NCI-H82 treated with DMSO at 0.1 percent for 48 hours (cell line): ENCODE results near the gene NANOS1.
"Not testable (repeated sequence)": the region's sequence is repeated elsewhere in the genome, so short reads cannot be mapped to it uniquely, and the experiment has no call there.

Experiments used
- DNase-seq: peaks from one replicate; lab custom pipeline; 2025; ENCODE audit not compliant: unreplicated experiment; lab: John Stamatoyannopoulos, UW

The NANOS1 gene

GRCh38 chr10:119006451-119007210 is 22.9 kb upstream of the NANOS1 start:
- DNase-seq = peak; percentile 15

DNA sequence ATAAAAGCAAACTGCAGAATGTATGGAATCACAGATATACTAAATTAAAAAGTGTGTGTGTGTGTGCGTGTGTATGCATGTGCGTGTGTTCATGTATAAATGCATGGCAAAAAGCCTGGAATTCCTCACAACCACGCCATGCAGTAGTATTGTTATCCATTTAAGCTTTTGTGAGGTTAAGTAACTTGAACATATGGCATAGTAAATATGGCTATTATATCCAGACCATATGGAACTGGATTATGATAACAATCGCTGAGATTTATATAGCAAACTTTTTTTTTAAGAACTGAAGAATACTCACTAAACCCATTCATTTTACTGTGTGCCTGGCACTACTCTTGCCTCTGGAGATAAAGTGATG is 22.3 kb upstream of the NANOS1 start:
- no peak for DNase-seq

GRCh38 chr10:119020627-119020946 is 8.9 kb upstream of the NANOS1 start:
- no peak for DNase-seq

GRCh38 chr10:119022846-119023552 is 6.5 kb upstream of the NANOS1 start:
- DNase-seq = no peak

DNA sequence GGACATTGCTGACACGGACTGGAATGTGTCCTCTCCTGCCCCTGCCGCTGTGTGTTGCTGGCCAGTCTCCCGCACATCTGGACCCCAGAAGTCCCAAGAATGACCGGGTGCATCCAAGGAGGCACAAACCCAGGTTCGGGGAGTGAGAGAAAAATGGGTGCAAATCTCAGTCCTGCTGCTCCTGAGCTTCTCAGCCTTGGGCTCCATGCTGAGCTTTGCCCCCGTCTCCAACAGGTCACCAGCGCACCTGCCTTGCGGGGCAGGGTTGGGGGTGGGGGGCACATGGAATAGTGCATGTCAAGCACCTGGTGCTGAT is 6.0 kb upstream of the NANOS1 start:
- DNase-seq = no peak

GRCh38 chr10:119024882-119025281 is 4.6 kb upstream of the NANOS1 start:
- no peak for DNase-seq

DNA sequence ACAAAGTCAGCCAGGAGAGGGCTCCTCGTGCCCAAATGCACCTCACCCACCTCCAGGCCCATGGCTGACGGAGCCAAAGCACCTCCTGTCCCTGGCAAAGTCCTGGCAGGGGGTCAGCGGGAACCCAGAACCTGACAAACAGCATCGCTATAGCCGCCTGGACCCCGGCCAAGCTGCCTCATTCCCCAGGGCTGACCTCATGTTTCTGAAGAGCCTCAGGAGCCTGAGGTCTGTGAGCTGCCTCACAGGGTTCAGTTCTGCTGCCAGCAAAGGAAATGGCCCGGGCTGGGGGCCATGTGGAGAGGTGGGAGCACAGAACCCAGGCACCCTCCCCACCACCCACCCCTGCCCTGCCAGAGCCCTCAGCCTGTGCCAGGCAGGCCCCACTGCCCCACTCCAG is 4.2 kb upstream of the NANOS1 start:
- DNase-seq = no peak

DNA sequence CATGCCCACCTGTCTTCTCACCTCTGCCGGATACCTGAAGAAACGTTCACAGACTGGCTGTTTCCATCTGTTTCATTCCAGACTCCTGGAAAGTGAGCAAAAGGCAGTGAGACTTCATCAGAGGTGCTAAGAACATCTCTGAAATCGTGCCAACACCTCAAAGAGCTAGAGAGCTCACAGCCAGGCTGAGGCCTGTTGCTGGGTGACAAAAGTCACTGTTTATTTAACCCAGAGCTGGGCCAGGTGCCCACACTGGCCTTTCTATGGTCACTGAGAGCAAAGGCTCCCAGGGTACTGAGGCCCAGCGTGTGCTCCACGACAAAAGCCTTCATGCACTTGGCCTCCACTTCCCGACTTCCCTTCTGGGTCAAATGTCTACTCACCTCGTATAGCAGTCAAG is 3.7 kb upstream of the NANOS1 start:
- no peak for DNase-seq

DNA sequence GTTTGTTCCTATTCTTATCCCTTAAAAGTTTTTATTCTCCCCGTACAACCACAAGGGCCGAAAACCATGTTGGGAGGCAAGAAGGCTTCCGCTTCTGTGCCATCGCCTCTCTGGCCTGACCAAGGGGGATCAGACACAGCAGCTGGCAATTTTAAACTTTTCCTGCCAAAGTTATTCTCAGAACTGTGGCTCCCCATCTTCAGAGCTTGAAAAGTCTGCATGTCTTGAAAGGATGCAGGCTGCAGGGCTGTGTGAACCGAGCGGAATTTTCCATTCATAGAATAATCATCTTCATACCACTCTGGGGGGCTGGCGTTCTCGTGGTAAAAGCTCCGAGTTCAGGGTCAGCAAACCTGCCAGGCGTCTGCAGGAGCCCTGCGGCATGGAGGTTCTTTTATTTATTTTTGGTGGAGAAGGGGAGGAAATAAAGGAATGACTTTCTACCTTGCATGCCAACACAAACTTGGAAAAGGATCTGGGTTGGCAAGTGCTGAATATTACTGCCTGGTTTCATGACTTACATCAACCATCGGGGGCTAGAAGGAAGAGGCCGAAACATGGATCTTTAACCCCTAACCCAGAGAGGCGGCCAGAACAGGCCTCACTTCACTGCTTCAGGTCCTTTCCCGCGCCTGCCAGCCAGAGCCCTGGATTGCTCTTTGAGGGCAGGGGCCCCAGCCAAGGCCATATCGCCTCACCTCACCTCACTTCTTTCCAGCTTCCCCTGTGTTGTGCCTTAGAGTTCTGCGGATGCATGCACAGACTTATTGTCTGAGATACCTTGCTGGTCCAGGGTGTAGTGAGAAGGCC is 3.0 kb upstream of the NANOS1 start:
- DNase-seq = no peak

- not testable (repeated sequence) for DNase-seq
These were observed 1.0 kb upstream of the NANOS1 start for GRCh38 chr10:119028445-119028899.

DNA sequence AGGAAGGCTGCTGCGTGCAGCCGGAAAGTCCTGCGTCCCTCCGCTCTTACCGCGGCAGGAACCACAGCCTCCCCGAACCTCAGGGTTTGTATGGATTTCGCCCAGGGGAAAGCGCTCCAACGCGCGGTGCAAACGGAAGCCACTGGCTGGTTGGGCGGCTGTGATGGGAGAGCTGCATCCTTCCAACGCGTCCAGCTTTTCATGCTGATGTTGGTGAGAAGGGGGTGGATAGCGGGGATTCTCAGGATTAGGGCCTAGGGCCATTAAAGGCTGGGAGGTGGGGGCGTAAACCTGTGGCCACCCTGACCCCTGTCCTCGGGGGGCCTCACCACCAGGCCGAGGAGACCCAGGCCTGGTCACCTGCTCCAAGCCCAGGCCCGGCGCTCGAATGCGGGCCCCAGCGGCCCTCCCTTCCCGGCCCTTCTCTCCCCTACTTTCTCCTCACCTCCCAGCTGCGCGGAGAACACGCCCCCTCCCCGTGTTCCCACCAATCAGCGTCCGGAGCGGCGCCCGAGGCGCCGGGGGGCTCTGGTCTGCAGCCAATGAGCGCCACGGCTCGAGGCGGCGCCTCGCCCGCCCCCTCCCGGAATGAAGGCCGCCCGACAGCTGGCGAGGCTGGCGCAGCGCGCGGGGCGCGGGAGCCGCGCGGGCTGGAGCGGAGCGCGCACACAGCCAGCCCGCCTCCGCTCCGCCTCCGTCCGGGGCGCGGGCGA is 458 bp upstream of the NANOS1 start:
- peak; percentile 79 for DNase-seq

GRCh38 chr10:119030421-119031250 is 1.1 kb downstream of the NANOS1 start:
- DNase-seq = no peak

DNA sequence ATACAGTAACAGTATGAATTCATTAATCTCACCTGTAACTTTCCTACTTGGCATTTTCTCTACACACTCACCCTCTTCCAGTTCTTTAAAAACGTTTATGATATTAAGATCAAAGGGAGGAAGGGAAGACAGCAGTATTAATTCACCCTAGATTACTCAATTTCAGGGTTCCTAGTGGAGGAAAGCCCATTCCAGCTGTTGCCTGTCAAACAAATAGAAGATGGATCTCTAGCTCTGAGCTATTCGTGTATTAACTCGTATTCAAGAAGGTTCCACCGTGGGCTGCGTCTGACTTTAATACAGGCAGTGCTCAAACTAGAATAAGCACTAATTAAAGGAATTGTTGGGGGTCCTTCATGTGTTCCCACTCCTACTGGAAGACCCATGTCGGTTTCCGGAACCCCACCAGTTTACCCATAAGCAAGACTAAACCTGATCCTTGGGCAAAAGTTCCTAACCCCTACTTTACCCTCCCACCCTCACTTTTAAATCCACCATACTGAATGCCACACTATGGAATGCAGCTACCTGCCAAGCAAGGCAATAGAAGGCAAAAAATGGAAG is 2.1 kb downstream of the NANOS1 start:
- DNase-seq = no peak

GRCh38 chr10:119039161-119039560 is 9.6 kb downstream of the NANOS1 start:
- DNase-seq = no peak

DNA sequence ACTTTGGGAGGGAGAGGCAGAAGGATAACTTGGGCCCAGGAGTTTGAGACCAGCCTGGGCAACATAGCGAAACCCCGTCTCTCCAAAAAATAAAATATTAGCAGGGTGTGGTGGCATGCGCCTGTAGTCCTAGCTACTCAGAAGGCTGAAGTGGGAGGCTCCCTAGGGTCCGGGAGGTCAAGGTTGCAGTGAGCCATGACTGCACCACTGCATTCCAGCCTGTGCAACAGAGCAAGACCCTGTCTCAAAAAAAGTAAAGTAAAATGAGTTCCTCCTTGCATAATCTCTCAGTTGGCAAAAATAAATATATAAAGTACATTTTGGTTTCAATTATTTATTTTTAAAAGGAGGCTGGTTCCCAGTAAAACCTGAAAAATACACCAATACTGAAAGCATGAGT is 11.8 kb downstream of the NANOS1 start:
- no peak for DNase-seq

DNA sequence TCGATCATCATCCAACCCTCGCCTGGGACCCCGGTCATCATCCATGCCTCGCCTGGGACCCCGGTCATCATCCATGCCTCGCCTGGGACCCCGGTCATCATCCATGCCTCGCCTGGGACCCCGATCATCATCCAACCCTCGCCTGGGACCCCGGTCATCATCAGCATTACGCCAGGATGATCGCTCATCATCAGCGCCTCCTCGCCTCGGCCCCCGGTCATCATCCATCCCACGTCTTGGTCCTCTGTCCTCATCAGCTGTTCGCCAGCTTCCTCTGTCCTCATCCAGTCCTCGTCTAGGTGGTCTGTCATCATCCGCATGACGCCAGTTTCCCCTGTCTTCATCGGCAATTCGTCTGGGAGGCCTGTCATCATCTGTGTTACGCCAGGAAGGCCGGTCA is 12.7 kb downstream of the NANOS1 start:
- no peak for DNase-seq

GRCh38 chr10:119045561-119045960 is 16.0 kb downstream of the NANOS1 start:
- DNase-seq = no peak

DNA sequence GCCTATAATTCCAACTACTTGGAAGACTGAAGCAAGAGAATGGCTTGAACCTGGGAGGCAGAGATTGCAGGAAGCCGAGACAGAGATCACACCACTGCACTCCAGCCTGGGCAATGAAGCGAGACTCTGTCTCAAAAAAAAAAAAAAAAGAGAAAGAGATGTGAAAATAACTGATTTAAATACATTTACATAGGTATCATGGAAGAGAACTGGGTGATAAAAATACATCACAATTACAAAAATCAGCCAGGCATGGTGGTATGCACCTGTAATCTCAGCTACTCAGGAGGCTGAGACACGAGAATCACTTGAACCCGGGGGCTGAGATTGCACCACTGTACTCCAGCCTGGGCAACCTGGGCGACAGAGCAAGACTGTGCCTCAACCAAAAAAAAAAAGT is 19.8 kb downstream of the NANOS1 start:
- DNase-seq = no peak

- DNase-seq = no peak
These were observed 20.3 kb downstream of the NANOS1 start for GRCh38 chr10:119049777-119050176.

GRCh38 chr10:119051775-119052174 is 22.3 kb downstream of the NANOS1 start:
- DNase-seq = no peak
